ENCODE data around the gene TNNC1.

Gene TNNC1

DNA sequence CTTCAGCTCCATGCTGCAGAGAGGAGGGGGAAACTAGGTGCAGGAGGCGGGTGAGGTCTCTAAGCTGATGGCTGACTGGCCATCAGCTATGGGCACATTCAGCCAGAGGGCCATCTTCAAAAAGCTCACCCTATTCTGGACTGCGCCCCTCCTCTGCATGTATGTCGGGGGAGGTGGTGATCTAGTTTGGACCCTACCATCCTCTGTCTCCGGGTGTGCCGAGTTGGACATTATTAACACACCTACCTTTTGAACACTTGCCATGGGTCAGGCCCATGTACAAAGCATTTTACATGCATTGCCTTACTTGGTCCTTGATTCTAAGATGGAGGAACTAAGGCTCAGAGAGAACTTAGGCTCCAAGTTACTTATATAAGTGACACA lies 3.0 kb upstream of the TNNC1 start:
- H3K27ac Mint-ChIP-seq = peak overlapping the region; percentile 85
- H3K36me3 Mint-ChIP-seq = peaks cover 16 to 20% of the 10 kb centered on the region in 2 donors
- H3K4me3 Mint-ChIP-seq = peak overlapping the region; percentile 86 to 96

DNA sequence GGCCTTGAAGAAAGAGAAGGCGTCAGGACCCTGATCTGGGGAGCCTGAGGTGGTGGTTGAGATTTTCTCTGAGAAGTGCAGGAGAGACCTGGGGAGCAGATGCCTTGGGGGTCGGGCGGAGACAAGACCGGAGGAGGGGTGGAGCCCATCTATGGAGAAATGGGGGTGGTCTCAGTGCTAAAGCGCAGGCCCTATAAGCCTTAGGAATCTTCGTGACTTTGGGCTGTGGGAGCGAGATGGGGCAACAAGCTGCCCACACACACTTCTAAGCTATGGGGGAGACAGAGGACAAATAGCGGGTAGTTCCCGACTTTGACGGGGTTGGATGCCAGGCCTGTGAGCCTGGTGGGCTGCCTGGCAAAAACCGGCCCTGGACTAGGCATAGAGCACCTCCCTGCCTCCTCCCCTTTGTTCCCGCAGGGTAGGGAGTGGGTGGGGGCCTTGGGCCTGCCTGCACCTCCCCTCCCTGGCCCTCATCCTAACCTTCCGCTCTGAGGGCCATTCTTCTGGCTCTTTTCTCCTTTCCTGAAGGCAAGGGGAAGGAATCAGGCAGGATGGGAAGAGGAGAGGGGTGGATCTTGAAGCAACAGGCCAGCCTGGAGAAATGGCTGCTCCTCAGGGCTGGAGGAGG lies 2.4 kb upstream of the TNNC1 start:
- Mint-ChIP-seq H3K36me3 (peaks cover 16 to 20% of the 10 kb centered on the region in 2 donors), H3K27ac (peak overlapping the region; percentile 98), H3K4me3 (peak overlapping the region; percentile 86 to 96), H3K4me1 (peaks cover 29 to 46% of the 10 kb centered on the region in 2 donors), H3K27me3 (no peaks in the 10 kb centered on the region), H3K9me3 (no peaks in the 10 kb centered on the region)
- DNase-seq (no peak), ATAC-seq (replicated peaks) (no peak)

More for the DNA sequence above, 3.0 kb upstream of the TNNC1 start:
- ATAC-seq (replicated peaks) = no peak
- Mint-ChIP-seq H3K4me1 (peaks cover 29 to 46% of the 10 kb centered on the region in 2 donors), H3K27me3 (no peaks in the 10 kb centered on the region), H3K9me3 (no peaks in the 10 kb centered on the region)
- DNase-seq = no peak

DNA sequence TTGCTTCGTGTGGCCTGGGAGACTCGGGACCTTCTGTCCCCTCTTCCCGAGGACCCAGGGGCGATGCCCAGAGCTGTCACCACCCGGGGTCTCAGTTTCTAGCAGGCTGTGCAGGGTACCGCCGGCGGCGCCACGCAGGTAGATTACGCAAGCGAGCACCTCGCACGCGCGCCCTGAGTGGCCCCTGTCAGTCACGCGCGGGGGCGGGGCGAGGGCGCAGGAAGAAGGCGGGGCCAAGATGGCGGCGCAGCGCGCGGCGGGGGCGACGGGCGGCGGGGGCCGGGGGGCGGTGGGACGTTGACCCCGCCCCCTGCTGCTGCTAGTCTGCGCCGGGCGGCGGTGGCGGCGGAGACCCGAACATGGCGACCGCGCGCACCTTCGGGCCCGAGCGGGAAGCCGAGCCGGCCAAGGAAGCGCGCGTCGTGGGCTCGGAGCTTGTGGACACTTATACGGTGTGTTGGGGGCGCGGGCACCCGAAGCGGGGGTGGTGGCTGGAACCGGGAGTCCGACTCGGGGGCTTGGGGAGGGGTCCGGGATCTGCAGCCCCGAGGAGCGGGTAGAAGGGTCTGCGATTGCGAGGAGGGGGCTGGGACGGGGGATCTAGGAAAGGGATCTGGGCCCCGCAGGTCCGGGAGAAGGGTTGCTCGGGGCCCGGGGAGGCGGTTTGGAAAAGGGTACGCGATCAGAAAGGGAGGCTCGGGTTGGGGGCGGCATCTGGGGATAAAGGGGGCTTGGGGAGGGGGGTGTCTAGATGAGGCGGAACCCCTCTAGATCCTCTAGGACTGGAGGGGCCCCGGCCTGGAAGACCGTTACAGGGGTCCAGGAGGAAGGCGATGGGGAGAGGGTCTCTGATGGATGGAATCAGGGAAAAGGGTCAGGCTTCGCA lies 1.7 kb upstream of the TNNC1 start, which contains the start of gene NISCH:
Gene NISCH (plus strand): TSS at position 322 of the 886 bp plus-strand sequence. CDS start 38 bp downstream, at position 360.
- H3K36me3 Mint-ChIP-seq = peaks cover 16 to 20% of the 10 kb centered on the region in 2 donors
- DNase-seq = peak; percentile 90
- H3K27ac Mint-ChIP-seq = peak within 1 kb of the TSS; percentile 98
- H3K4me3 Mint-ChIP-seq = peak within 1 kb of the TSS; percentile 86 to 96
- H3K9me3 Mint-ChIP-seq = no peaks in the 10 kb centered on the region
- H3K27me3 Mint-ChIP-seq = no peaks in the 10 kb centered on the region
- ATAC-seq (replicated peaks) = peak; percentile 93 to 96
- peaks cover 29 to 46% of the 10 kb centered on the region in 2 donors for H3K4me1 Mint-ChIP-seq

DNA sequence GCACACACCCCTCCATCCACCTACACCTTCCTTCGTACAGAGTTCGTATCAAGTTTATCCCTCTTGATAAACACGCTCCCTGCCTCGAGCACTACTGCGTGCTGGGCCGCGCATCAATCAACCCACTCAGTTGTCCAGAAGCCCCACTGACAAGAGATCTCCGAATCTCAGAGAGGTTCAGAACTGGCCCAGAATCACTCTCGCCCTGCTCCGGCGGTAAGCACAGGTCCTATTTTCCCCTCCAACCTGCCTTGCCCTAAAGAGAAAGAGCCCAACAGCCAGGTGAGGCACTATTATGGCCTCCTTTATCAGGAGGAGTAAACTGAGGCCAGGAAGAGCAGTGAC lies 1.1 kb upstream of the TNNC1 start:
- Mint-ChIP-seq H3K27me3 (no peaks in the 10 kb centered on the region), H3K9me3 (no peaks in the 10 kb centered on the region), H3K4me3 (peak overlapping the region; percentile 86 to 96), H3K4me1 (peaks cover 29 to 46% of the 10 kb centered on the region in 2 donors), H3K36me3 (peaks cover 13 to 17% of the 10 kb centered on the region in 2 donors), H3K27ac (peak overlapping the region; percentile 98)
- DNase-seq = no peak
- ATAC-seq (replicated peaks) = peak; percentile 1

DNA sequence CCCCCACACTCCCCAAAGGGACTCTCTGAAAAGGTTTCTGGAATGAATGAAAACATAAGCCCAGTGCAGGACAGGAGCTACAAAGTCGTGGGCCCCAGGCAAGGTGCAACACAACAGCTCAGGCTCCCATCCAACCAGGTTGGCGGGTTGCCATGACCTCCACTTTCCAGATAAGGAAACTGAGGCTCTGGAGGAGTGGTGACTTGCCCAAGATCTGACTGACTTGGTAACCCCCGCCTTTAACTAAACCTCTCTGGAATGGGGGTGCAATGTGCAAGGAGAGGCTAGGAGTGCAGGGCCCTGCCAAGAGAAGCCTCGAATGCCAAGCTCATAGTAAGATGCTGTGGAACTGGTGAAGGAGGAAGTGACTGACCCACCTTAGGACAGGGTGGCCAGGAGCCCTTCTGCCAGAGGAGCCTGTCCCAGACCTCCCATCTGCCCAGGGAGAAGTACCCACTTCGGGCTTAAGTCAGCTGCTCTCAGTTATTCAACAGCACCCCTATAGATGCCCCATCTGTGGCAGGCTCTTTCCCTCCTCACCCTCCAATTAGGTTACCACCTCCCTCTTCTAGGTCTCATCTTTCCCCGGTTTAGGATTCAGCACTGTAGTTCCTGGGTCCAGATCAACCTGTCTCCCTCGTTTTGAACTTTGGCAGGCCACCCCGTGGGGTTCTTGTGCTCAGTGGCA lies 553 bp upstream of the TNNC1 start:
- Mint-ChIP-seq H3K27me3 (no peaks in the 10 kb centered on the region), H3K4me1 (peaks cover 29 to 46% of the 10 kb centered on the region in 2 donors)

DNA sequence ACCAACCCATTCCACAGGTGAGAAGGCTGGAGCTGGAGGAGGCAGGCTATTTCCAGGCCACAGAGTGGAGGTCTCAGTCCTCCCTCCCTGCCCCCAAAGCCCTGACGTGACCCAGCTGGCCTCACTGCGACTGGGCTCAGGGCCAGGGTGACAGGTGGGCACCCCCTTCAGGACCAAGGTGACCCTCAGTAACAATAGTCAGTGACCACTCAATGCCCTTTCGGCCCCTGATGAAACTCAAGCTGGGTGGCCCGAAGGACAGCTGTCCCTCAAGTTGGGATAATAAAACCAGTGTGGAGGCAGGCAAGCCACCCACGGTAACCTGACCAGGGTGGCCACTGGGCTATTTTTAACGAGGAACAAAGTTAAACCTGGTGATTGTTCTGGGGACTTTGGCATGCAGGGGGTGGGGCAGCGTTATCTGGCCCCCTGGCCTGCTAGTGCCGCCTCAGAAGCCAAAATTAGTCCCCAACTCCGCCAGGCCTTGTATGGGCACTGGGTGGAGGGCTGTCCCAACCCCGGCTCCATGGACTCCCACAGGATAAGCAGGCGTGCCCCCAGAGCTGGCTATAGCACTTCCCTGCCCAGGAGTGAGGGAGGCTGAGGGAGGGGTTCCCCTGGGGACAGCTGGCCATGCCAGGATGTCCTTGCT lies 1.1 kb downstream of the TNNC1 start:
- Mint-ChIP-seq H3K27ac (no peak overlapping the region), H3K27me3 (no peaks in the 10 kb centered on the region), H3K36me3 (peaks cover 6 to 10% of the 10 kb centered on the region in 2 donors), H3K4me1 (peaks cover 26 to 36% of the 10 kb centered on the region in 2 donors), H3K4me3 (no peak overlapping the region), H3K9me3 (no peaks in the 10 kb centered on the region)
- ATAC-seq (replicated peaks) = no peak
- DNase-seq = no peak

More for the DNA sequence above, 553 bp upstream of the TNNC1 start:
- no peak for DNase-seq
- H3K27ac Mint-ChIP-seq = peak overlapping the region; percentile 98
- peaks cover 13 to 14% of the 10 kb centered on the region in 2 donors for H3K36me3 Mint-ChIP-seq
- H3K4me3 Mint-ChIP-seq = peak overlapping the region; percentile 86 to 96
- H3K9me3 Mint-ChIP-seq = no peaks in the 10 kb centered on the region
- ATAC-seq (replicated peaks) = no peak

DNA sequence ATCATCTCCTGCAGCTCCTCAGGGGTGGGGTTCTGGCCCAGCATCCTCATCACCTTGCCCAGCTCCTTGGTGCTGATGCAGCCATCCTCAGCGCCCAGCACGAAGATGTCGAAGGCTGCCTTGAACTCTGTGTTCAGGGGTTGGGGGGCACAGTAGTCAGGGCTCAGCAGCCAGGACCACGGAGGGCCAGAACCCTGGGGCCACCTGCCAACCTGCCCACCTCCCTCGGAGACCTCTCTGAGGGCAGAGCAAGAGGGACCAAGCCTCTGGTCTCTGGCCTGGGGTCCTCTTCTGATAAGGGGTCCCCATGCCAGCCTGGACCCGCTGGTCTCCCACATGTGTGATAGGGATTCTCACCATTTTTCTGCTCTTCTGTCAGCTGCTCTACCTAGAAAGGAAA lies 1.7 kb downstream of the TNNC1 start:
- Mint-ChIP-seq H3K9me3 (no peaks in the 10 kb centered on the region), H3K27me3 (no peaks in the 10 kb centered on the region), H3K4me1 (peaks cover 23 to 33% of the 10 kb centered on the region in 2 donors), H3K36me3 (peaks cover 2 to 6% of the 10 kb centered on the region in 2 donors), H3K4me3 (no peak overlapping the region), H3K27ac (no peak overlapping the region)
- no peak for DNase-seq
- no peak for ATAC-seq (replicated peaks)

DNA sequence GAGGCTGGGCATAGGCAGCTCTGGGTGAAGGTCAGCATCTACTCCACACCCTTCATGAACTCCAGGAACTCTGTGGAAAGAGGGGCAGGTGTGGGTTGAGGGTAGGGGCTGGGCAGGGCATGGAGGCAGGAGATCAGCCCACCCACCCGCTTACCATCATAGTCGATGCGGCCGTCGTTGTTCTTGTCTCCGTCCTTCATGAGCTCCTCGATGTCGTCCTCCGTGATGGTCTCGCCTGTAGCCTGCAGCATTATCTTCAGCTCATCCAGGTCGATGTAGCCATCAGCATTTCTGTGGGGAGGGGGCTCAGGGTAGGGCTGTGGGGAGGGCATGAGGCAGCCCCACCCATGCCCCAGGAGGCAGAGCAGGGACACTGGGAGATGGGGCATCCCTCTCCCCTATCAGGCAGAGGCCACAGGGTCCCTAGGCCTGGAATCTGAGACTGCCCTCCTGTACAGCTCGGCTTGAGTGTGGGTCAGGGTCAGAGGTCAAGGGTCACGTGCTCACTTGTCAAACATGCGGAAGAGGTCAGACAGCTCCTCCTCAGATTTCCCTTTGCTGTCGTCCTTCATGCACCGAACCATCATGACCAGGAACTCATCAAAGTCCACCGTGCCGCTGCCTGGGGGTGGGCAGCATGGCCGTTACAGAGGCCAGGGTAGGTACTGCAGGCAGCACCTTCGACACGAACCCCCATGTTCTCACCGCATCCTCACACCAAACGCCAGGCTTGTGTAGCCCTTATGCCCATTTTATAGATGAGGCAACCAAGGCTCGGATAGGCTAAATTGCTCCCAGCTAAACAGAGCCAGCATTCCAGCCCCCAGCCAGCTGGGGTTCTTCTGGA lies 2.4 kb downstream of the TNNC1 start:
- Mint-ChIP-seq H3K4me3 (no peak overlapping the region), H3K27ac (no peak overlapping the region), H3K4me1 (peaks cover 22 to 31% of the 10 kb centered on the region in 2 donors)

DNA sequence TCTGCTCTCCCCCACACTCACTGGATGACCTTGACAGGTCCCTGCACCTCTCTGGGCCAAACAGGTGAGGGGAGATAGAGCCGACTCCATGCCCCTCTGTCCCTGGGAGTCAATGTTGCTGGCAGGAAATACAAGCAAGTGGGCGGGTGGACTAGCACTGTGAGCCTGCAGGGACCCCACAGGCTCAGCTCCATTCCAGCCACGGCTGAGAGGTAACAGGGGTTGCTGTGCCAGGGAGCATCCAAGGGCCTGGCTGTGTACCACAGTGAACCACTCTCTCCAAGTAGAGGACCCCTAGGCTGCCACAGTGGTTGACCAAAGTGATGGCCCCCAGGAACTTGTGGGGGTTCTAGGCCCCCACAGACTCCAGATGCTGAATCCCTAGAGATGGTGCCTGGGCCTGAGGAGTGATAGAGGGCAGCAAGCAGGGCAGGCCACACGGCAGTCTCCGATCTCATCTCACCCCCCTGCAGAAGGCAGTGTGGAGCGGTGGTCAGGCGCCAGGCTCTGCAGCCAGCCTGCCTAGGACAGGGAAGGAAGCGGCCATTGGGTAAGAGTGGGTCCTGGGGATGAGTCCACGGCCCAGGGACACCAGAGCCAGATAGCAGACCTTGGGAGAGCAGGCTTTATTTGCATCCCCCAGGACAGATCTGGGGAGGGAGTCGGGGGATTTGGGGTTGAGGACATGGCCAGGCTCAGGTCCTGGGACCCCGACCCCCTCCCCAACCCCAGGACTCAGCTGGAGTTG lies 3.2 kb downstream of the TNNC1 start:
- DNase-seq (no peak), ATAC-seq (replicated peaks) (no peak)
- H3K27me3 Mint-ChIP-seq = no peaks in the 10 kb centered on the region
- no peak overlapping the region for H3K27ac Mint-ChIP-seq
- H3K4me1 Mint-ChIP-seq = peaks cover 18 to 25% of the 10 kb centered on the region in 2 donors
- peaks cover 0 to 2% of the 10 kb centered on the region in 2 donors for H3K36me3 Mint-ChIP-seq
- no peak overlapping the region for H3K4me3 Mint-ChIP-seq
- H3K9me3 Mint-ChIP-seq = no peaks in the 10 kb centered on the region

More for the DNA sequence above, 2.4 kb downstream of the TNNC1 start:
- no peaks in the 10 kb centered on the region for H3K9me3 Mint-ChIP-seq
- no peak for ATAC-seq (replicated peaks)
- DNase-seq = no peak
- H3K36me3 Mint-ChIP-seq = peaks cover 0 to 4% of the 10 kb centered on the region in 2 donors
- H3K27me3 Mint-ChIP-seq = no peaks in the 10 kb centered on the region

DNA sequence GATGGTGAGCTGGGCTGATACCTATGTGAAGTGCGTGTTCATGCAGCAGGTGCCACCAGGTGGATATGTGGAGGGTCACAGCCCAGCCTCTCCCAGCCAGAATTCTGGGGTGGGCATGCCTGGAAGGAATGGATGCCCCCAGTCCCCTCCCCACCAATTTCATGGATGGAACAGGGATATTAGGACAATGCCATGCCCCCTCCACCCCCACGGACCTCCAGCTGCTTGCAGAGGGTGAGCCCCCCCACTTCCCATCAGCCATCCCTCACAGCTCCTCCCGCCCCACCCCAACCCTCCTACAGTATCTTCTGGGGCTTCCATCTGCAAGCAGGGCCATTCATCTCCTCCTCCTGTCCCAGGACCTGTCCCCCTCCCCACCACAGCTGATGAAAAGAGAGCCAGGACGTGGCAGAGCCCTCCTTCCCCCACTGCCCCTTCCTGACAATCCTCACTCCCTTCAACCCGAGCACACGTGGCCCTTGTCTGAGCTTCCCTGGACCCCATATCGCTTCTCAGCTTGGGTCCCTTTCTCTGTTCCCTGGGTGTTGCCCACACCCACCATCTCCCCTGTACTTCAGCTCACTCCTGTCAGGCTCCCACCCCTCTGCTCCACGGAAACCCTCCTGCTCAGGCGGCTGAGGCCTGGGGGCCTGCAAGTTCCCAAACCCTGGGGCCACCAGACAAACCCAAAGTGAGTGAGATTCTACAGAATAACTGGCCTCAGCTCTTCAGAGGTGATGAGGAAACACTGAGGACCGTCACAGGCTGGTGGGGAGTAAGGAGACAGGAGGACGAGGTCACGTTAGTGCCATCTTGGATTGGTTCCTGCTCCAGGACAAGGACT lies 6.1 kb downstream of the TNNC1 start:
- H3K4me1 Mint-ChIP-seq = peaks cover 8 to 23% of the 10 kb centered on the region in 2 donors
- no peak overlapping the region for H3K4me3 Mint-ChIP-seq
- peaks cover 0 to 12% of the 10 kb centered on the region in 2 donors for H3K27me3 Mint-ChIP-seq
- DNase-seq (no peak), ATAC-seq (replicated peaks) (no peak)
- no peaks in the 10 kb centered on the region for H3K36me3 Mint-ChIP-seq
- no peaks in the 10 kb centered on the region for H3K9me3 Mint-ChIP-seq
- peak overlapping the region; percentile 42 for H3K27ac Mint-ChIP-seq

DNA sequence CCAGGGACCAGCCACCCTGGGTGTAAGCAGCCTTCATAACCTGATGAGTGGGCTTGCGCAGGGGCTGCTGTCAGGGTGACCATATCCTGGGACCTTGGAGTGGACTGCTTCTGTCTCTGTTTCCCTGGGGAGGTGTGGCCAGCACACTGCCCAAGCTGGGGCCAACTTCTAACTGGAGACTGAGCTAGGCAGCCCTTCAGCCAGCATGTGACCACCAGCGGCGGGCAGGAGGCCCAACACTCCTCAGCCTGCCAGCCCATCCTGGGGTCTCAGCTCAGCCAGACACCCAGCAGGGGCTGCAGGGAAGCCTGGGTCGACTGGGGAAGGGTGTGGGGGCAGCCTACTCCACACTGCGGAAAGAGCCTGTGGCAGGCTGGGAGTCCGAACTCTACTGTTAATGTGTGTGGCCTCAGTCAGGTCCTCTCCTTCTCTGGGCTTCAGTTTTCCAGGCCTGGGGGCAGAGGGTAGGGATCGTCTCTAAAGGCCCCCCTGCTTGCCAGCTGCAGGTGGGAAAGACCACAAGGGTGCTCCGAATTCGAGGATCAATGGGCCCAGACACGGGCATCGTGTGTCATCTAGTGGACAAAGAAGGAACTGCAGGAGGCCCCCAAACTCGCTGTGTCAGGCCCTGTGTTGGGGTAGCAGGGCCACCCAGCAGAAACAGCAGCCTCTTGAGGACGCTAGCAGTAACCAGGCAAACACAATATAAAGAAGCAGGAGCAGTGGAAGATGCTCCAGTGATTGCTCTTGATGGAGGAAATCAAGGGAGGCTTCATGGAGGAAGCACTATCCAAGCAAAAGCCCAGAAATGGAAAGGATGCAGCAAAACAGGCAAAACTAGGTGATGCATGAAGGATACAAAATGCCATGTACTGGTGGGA lies 7.0 kb downstream of the TNNC1 start:
- Mint-ChIP-seq H3K4me1 (peaks cover 8 to 23% of the 10 kb centered on the region in 2 donors), H3K4me3 (no peak overlapping the region), H3K27ac (no peak overlapping the region), H3K27me3 (peaks cover 0 to 16% of the 10 kb centered on the region in 2 donors), H3K36me3 (no peaks in the 10 kb centered on the region), H3K9me3 (no peaks in the 10 kb centered on the region)
- ATAC-seq (replicated peaks) (peak; percentile 64 to 65), DNase-seq (peak; percentile 59)
